ENCODE data around the gene CALCOCO2. TPM values are rescaled to one million over a fixed set of nuclear protein-coding genes. Genes with fewer than 3 reads are reported as not detected.
A peak's percentile ranks its signal among the peaks of the same experiment; 100 is the strongest.

CALCOCO2 gene
- total RNA-seq, 4 donors from 2014 or later = 157 to 210 (median 183) TPM

- Histone ChIP-seq H3K27ac (replicated peaks in 1 of 4) (peak overlapping the region; percentile 4 to 63 (median 24)), H3K4me1 (peaks cover 19 to 39% (median 28%) of the 10 kb centered on the region in 4 donors), H3K9me3 (no peaks in the 10 kb centered on the region), H3K4me3 (no peak overlapping the region), H3K27me3 (peaks cover 0 to 18% (median 0%) of the 10 kb centered on the region in 4 donors), H3K36me3 (no peaks in the 10 kb centered on the region)
- no peak for TF ChIP-seq CTCF (IDR thresholded peaks at IDR 0.05)
- intact Hi-C loops (cut with DNase I) = no loop called here
- WGBS = 51% methylated on average over 5 of the region's 5 CpGs
- DNase-seq (ENCODE audit: extremely low spot score) = no peak
Measured at GRCh38 chr17:48873696-48874443, 43.0 kb downstream of the CALCOCO2 start.

GRCh38 chr17:48878920-48879898 lies 48.4 kb downstream of the CALCOCO2 start:
- TF ChIP-seq POLR2AphosphoS5 (IDR thresholded peaks at IDR 0.05) (no peak), CTCF (IDR thresholded peaks at IDR 0.05) (peak; percentile 90 to 97 (median 95))
- Histone ChIP-seq H3K4me3 (no peak overlapping the region), H3K36me3 (no peaks in the 10 kb centered on the region), H3K4me1 (no peaks in the 10 kb centered on the region), H3K27me3 (peaks cover 0 to 37% (median 0%) of the 10 kb centered on the region in 4 donors), H3K27ac (replicated peaks in 1 of 4) (no peak overlapping the region), H3K9me3 (no peaks in the 10 kb centered on the region)
- DNase-seq (ENCODE audit: extremely low spot score) = no peak
- intact Hi-C loops (cut with DNase I) = loop anchor here (2.0 to 5.0 kb wide), 4 partner anchors 64 to 202 kb away; partner anchors contain the start of gene HOXB13
- WGBS = 21% methylated on average over 12 of the region's 12 CpGs

GRCh38 chr17:48882272-48882671 lies 51.4 kb downstream of the CALCOCO2 start:
- TF ChIP-seq EP300 (IDR thresholded peaks at IDR 0.05) = no peak
- no peak for TF ChIP-seq POLR2A (IDR thresholded peaks at IDR 0.05; ENCODE audit: low read depth)
- no peak for TF ChIP-seq POLR2AphosphoS5 (IDR thresholded peaks at IDR 0.05)
- TF ChIP-seq CTCF (IDR thresholded peaks at IDR 0.05) = no peak
- no peak for DNase-seq (ENCODE audit: extremely low spot score)
- WGBS = 79% methylated on average over 2 of the region's 2 CpGs

GRCh38 chr17:48883171-48883570 lies 52.3 kb downstream of the CALCOCO2 start:
- WGBS = 57% methylated on average over 10 of the region's 10 CpGs
- no peak overlapping the region for H3K4me3 ChIP-seq
- peaks cover 5 to 9% (median 7%) of the 10 kb centered on the region in 4 donors for H3K4me1 ChIP-seq
- no peak for DNase-seq (ENCODE audit: extremely low spot score)
- no peaks in the 10 kb centered on the region for H3K36me3 ChIP-seq
- H3K9me3 ChIP-seq = no peaks in the 10 kb centered on the region
- peaks cover 0 to 24% (median 0%) of the 10 kb centered on the region in 4 donors for H3K27me3 ChIP-seq
- intact Hi-C loops (cut with DNase I) = no loop called here
- no peak overlapping the region for H3K27ac ChIP-seq (replicated peaks in 1 of 4)
- TF ChIP-seq EP300 (IDR thresholded peaks at IDR 0.05) (no peak), POLR2AphosphoS5 (IDR thresholded peaks at IDR 0.05) (no peak), POLR2A (IDR thresholded peaks at IDR 0.05; ENCODE audit: low read depth) (no peak), CTCF (IDR thresholded peaks at IDR 0.05) (no peak)

More at GRCh38 chr17:48882272-48882671, 51.4 kb downstream of the CALCOCO2 start:
- no peak overlapping the region for H3K4me3 ChIP-seq
- no peaks in the 10 kb centered on the region for H3K9me3 ChIP-seq
- peaks cover 5 to 9% (median 7%) of the 10 kb centered on the region in 4 donors for H3K4me1 ChIP-seq
- peaks cover 0 to 31% (median 0%) of the 10 kb centered on the region in 4 donors for H3K27me3 ChIP-seq
- no peak overlapping the region for H3K27ac ChIP-seq (replicated peaks in 1 of 4)
- intact Hi-C loops (cut with DNase I) = no loop called here
- no peaks in the 10 kb centered on the region for H3K36me3 ChIP-seq
